H1 (cell line): ENCODE measurements around the gene LOXL1. TPM values are rescaled to one million over a fixed set of nuclear protein-coding genes. Genes with fewer than 3 reads are reported as not detected.

Experiments
- MAX ChIP-seq: IDR thresholded peaks from 2 replicates; pipeline ENCODE4 v1.6.1; 2012; ENCODE audit warnings: inconsistent platforms
- ZNF274 ChIP-seq: IDR thresholded peaks from 2 replicates; pipeline ENCODE4 v1.7.0; 2012; ENCODE audit warnings: low read length, borderline replicate concordance; ENCODE audit errors: extremely low read depth
- polyA plus RNA-seq, 7 experiments: library from polyadenylated mRNA; depleted of rRNA in 3 of 7; stranded (reverse) in 5 of 7; unstranded in 2 of 7; fragments of >200 nt in 5 of 7; fragments of 200-250 nt in 2 of 7; gene quantifications; 1 replicate in 5 of 7; 2 replicates in 1 of 7; 4 replicates in 1 of 7; pipeline versions ENCODE4 v1.2.1 to v1.2.3, GENCODE V29; 2011 to 2013; ENCODE audit warnings: missing spikeins in 2 of 7, mixed read lengths in 2 of 7
- total RNA-seq: library from RNA; stranded (reverse); fragmentation: NEBNext Ultra II Directional; extraction: Animal tissue kit (Norgen Biotek cat#: 25700); gene quantifications from 2 replicates; pipeline ENCODE4 v1.2.1, GENCODE V29; 2021

Gene LOXL1
- total and polyA plus RNA-seq, 2 of the 8 experiments (the other 6 are each of a cell fraction or from before 2014, with no cell fraction given), result 8.1 to 14.4 TPM

- TF ChIP-seq MAX (no peak), ZNF274 (no peak)
These were observed 62.2 kb downstream of the LOXL1 start (continued) for GRCh38 chr15:73988445-73988969.
